Skeletal muscle tissue (tissue), 4 donors: ENCODE measurements around the gene ADCY3. TPM values are rescaled to one million over a fixed set of nuclear protein-coding genes. Genes with fewer than 3 reads are reported as not detected.

ENCODE experiments used
- H3K27ac ChIP-seq: one replicate; pipeline ENCODE4 v1.7.0; 2013; ENCODE audit warnings: mild to moderate bottlenecking, low read depth, low read length, inconsistent platforms
- H3K27me3 ChIP-seq, 3 donors: one replicate each; pipeline ENCODE4 v1.7.0; 2013; ENCODE audit warnings: low read length in 3 of 3; ENCODE audit not compliant: control insufficient read depth in 3 of 3, insufficient read depth in 3 of 3
- H3K36me3 ChIP-seq, 3 donors: one replicate each; pipeline ENCODE4 v1.7.0; 2013; ENCODE audit warnings: low read length in 3 of 3; ENCODE audit not compliant: control insufficient read depth in 3 of 3, insufficient read depth in 3 of 3
- H3K4me1 ChIP-seq, 3 donors: one replicate each; pipeline ENCODE4 v1.7.0; 2013; ENCODE audit warnings: low read length in 3 of 3, mild to moderate bottlenecking in 3 of 3; ENCODE audit not compliant: control insufficient read depth in 3 of 3, insufficient read depth in 3 of 3
- H3K4me3 ChIP-seq, 3 donors: one replicate each; pipeline ENCODE4 v1.7.0; 2013; ENCODE audit warnings: low read length in 3 of 3
- H3K9ac ChIP-seq, 3 donors: one replicate each; pipeline ENCODE4 v1.7.0; 2013; ENCODE audit warnings: low read length in 3 of 3, mild to moderate bottlenecking in 3 of 3, moderate library complexity in 2 of 3, low read depth in 1 of 3
- H3K9me3 ChIP-seq, 3 donors: one replicate each; pipeline ENCODE4 v1.7.0; 2013; ENCODE audit warnings: low read length in 3 of 3; ENCODE audit not compliant: control insufficient read depth in 3 of 3
- total RNA-seq: library from RNA; depleted of rRNA; stranded (reverse); fragments of >200 nt; gene quantifications from one replicate; pipeline ENCODE4 v1.2.3, GENCODE V29; 2014
- donor health status: Osteomylitis.

Gene ADCY3
- total RNA-seq, 1 donor from 2014 or later: 13.6 TPM

DNA sequence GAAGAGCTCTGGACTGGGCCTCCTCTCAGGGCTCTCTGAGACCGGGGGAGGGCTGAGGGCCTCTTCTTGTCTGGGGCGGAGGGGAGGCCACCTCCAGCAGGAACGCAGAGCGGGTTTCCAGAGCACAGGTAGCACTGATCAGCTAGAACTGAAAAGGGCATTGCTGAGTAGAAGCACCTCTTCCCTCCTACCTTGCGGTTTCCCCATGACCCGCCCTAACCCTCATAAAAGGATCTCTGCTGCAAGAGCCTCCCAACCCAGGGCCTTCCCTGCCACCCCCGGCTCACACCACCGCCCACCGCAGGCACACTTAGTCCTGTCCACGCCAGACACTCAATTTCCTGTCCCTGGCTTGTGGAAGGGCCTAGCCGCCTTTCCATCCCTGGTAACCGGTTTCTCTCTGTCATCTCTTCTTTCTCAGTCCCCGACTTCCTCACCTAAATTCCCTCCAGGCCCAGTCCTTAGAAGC is 966 bp downstream of the ADCY3 start:
- H3K9ac ChIP-seq: peak overlapping the region; percentile 12 to 75 (median 71)
- peaks cover 5 to 18% (median 13%) of the 10 kb centered on the region in 3 donors for H3K4me1 ChIP-seq
- H3K27ac ChIP-seq: peak overlapping the region; percentile 12
- no peaks in the 10 kb centered on the region for H3K36me3 ChIP-seq
- peaks cover 13 to 23% (median 21%) of the 10 kb centered on the region in 3 donors for H3K27me3 ChIP-seq
- H3K9me3 ChIP-seq: no peaks in the 10 kb centered on the region
- peak overlapping the region; percentile 64 to 76 (median 66) for H3K4me3 ChIP-seq

DNA sequence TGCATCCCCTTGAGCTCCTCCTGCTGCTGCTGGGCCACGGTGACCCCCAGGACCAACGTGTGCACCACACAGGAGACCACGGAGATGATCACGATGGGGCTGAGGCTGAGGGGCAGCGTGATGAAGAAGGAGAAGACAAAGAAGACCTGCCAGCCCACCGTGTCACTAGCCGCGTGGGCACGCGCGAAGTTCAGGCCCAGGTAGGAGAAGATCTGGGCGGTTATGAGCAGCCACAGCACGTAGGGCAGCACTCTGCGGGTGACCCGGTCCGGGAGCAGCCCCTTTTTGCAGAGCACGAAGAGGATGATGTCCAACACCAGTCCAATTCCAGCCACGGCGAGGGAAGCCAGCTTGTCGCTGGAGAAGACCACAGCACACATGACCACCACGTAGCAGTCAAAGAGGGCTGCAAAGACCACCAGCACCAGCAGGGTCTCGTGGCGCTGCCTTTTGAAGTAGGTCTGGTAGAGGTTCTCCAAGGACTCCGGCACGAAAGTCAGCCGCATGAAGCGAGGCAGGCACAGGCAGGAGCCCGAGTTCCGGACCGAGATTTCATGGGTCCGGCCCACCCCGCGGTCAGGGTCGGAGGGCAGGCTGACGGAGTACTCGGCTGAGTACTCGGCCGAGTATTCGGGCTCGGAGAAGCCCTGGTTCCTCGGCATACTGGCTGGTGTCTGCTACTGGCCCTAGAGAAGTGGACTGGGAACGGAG is 1.6 kb downstream of the ADCY3 start:
- H3K4me1 ChIP-seq: peaks cover 7 to 18% (median 13%) of the 10 kb centered on the region in 3 donors
- H3K9ac ChIP-seq: peak overlapping the region; percentile 12 to 75 (median 71)
- peak overlapping the region; percentile 12 for H3K27ac ChIP-seq

DNA sequence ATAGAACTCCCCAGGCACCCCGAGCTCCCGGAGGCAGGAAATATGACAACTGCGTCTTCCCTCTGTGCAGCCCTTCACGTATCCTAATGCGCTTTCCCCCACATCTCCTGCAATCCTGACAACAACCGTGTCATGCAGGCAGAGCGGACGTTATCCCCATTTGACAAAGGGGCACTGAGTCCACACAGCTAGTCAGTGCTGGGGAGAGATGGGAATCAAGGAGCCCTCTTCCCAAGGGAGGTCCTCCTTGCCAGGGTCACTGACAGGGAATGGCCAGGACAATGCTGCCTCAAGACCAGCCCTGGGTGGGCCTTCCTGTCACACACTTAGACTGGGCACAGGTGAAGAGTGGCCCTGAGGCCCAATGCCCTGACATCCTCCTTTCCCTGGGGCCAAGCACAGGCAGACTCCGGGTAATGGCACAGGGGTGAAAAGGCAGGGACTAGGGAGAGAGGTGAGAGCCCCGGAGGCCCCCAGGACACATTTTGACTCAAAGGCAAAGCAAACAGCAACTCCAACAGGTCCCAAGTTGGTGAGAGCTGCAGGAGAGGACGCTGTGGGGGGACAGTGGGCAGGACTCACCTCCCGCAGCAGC is 2.2 kb downstream of the ADCY3 start:
- H3K4me1 ChIP-seq: peaks cover 9 to 22% (median 16%) of the 10 kb centered on the region in 3 donors
- peak overlapping the region in 2 of 3 donors; percentile 13 to 75 for H3K9ac ChIP-seq
- H3K36me3 ChIP-seq: no peaks in the 10 kb centered on the region
- no peak overlapping the region for H3K27ac ChIP-seq
- H3K27me3 ChIP-seq: peaks cover 13 to 23% (median 21%) of the 10 kb centered on the region in 3 donors
- H3K4me3 ChIP-seq: peak overlapping the region; percentile 64 to 76 (median 66)
- no peaks in the 10 kb centered on the region for H3K9me3 ChIP-seq

More for the DNA sequence above, 1.6 kb downstream of the ADCY3 start:
- no peaks in the 10 kb centered on the region for H3K36me3 ChIP-seq
- H3K9me3 ChIP-seq: no peaks in the 10 kb centered on the region
- H3K4me3 ChIP-seq: peak overlapping the region; percentile 64 to 76 (median 66)
- peaks cover 13 to 23% (median 21%) of the 10 kb centered on the region in 3 donors for H3K27me3 ChIP-seq

DNA sequence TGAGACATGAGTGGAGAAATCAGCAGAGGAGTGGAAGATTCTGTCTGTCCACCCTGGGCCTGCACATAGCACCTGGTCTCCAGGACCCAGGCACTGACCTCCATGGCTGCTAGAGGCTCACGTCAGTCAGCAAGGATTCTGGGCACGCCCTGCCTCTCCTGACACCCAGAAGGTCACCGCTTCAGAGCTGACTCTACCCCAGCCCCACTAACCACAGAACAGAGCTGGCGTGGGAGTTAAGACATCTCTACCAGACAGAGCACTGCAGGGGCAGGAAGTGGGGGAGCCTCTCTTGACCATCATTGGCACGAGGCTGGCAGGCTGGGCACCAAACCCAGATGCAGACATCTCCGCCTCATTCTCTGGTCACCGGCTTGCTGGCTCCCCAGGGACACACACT is 3.0 kb downstream of the ADCY3 start:
- H3K4me1 ChIP-seq: peaks cover 9 to 22% (median 16%) of the 10 kb centered on the region in 3 donors
- H3K9ac ChIP-seq: peak overlapping the region in 1 of 3 donors; percentile 54
- no peak overlapping the region for H3K27ac ChIP-seq
- H3K27me3 ChIP-seq: peaks cover 13 to 23% (median 21%) of the 10 kb centered on the region in 3 donors
- peak overlapping the region in 2 of 3 donors; percentile 66 to 76 for H3K4me3 ChIP-seq
- H3K9me3 ChIP-seq: no peaks in the 10 kb centered on the region
- no peaks in the 10 kb centered on the region for H3K36me3 ChIP-seq

DNA sequence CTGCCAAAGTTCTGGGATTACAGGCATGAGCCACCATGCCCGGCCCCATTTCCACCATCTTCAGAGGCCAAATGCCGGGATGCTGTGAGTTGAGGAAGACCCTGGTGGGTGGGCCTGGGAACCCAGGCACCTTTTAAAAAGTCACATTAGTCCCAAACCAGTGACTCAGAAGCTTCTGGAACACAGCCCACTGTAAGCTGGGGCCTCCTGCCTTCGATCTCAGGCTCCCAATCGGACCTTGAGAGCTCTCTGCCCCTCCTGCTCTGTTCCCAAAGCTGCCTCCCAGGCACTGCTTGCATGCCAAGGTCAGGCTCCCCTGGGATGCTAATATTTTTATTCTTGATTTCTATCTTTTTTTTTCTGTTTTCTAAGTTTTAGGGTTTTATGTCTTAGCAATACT is 4.2 kb downstream of the ADCY3 start:
- peaks cover 13 to 23% (median 21%) of the 10 kb centered on the region in 3 donors for H3K27me3 ChIP-seq
- no peaks in the 10 kb centered on the region for H3K36me3 ChIP-seq
- H3K4me1 ChIP-seq: peaks cover 9 to 20% (median 14%) of the 10 kb centered on the region in 3 donors
- H3K9ac ChIP-seq: no peak overlapping the region
- H3K4me3 ChIP-seq: no peak overlapping the region
- H3K27ac ChIP-seq: no peak overlapping the region
- H3K9me3 ChIP-seq: no peaks in the 10 kb centered on the region

DNA sequence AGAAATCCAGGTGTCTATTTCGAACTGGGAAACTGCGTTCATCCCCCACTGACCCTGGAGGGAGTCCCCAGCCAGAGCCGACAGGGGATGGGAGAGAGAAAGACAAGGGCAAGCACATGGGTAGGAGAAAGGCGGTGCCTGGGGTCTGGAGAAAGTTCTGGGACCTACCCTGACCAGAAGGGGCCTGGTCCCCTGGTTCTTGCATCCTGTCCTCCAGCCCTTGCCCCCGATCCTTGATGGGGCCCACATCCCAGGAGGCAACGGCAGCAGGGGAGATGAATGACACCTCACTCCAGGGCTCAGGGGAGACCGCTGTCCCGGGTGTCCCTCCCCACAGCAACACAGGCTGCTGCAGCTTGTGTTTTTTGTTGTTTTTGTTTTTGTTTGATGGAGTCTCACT is 4.9 kb downstream of the ADCY3 start:
- Histone ChIP-seq H3K27ac (no peak overlapping the region), H3K27me3 (peaks cover 13 to 23% (median 21%) of the 10 kb centered on the region in 3 donors), H3K9me3 (peaks cover 0 to 2% (median 0%) of the 10 kb centered on the region in 3 donors), H3K36me3 (no peaks in the 10 kb centered on the region), H3K4me3 (no peak overlapping the region), H3K9ac (no peak overlapping the region), H3K4me1 (peaks cover 9 to 17% (median 14%) of the 10 kb centered on the region in 3 donors)

DNA sequence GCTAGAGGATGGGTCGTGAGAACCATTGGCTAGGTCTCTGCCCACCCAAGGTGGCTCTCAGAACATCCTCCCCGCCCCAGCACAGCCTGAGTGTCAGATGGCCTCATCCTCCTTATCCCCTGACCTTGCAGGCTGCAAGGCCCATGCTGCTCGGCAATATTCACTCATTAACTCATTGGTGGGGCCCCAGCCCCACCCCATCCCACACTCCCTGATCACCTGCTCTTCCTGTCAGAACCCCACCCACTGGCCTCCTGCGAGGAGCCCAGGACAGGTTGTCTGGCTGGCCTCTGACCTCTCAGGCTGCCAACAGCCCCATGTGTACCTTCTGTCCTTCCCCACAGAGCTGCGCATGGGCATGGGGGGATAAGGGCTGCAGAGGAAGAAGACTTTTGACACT is 5.3 kb downstream of the ADCY3 start:
- Histone ChIP-seq H3K4me3 (no peak overlapping the region), H3K4me1 (peaks cover 9 to 17% (median 14%) of the 10 kb centered on the region in 3 donors), H3K27ac (no peak overlapping the region)

DNA sequence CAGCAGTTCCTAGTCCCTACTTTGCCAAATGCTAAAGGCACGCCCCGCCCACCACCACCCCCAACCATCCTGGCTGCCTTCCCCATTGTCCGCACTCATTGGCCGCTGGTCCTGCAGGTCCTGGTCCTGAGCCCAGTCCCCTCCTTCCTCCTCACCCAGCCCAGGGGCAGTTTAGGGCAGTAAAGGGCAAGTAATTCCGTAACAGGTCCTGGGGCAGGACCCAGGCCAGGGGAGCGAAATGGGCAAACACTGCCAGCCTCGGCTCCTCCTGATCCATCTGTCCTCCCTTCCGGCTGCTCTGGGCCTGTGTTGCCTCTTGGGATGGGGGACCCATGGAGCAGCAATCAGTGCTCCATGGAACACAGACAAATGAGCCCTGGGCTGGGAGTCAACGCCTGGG is 6.1 kb downstream of the ADCY3 start:
- Histone ChIP-seq H3K9ac (no peak overlapping the region), H3K36me3 (peaks cover 0 to 2% (median 0%) of the 10 kb centered on the region in 3 donors), H3K9me3 (peaks cover 0 to 4% (median 0%) of the 10 kb centered on the region in 3 donors), H3K4me3 (no peak overlapping the region), H3K27me3 (peaks cover 10 to 20% (median 15%) of the 10 kb centered on the region in 3 donors), H3K27ac (no peak overlapping the region), H3K4me1 (peaks cover 4 to 14% (median 13%) of the 10 kb centered on the region in 3 donors)

More for the DNA sequence above, 5.3 kb downstream of the ADCY3 start:
- Histone ChIP-seq H3K27me3 (peaks cover 13 to 23% (median 21%) of the 10 kb centered on the region in 3 donors), H3K36me3 (peaks cover 0 to 2% (median 0%) of the 10 kb centered on the region in 3 donors), H3K9ac (peak overlapping the region in 1 of 3 donors; percentile 33), H3K9me3 (peaks cover 0 to 4% (median 0%) of the 10 kb centered on the region in 3 donors)

DNA sequence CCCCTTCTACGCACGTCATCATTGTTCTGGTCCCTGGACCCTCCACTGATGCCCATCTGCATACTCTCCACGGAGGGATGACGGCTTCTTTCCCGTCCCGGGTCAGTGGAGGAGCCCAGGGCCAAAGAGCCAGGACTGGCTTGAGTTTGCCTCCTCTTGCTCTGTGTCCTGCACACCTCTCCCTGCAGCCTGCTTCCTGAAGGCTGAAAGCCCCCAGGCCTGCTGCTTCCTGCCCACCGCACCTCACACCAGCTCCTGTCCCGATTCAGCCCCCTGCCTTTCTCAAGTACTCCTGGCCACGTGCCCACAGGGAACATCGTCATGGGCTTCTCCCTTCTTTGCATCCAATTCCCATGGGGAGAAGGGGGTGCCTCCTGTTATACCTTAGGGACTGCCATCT is 7.1 kb downstream of the ADCY3 start:
- H3K9me3 ChIP-seq: peaks cover 0 to 4% (median 0%) of the 10 kb centered on the region in 3 donors
- H3K27me3 ChIP-seq: peaks cover 6 to 10% (median 6%) of the 10 kb centered on the region in 3 donors
- peaks cover 0 to 2% (median 0%) of the 10 kb centered on the region in 3 donors for H3K36me3 ChIP-seq
- H3K9ac ChIP-seq: no peak overlapping the region
- H3K27ac ChIP-seq: no peak overlapping the region
- H3K4me1 ChIP-seq: peaks cover 4 to 13% (median 7%) of the 10 kb centered on the region in 3 donors
- H3K4me3 ChIP-seq: no peak overlapping the region
